HG02884 (cell line): ENCODE results near the gene SLC28A1.

Experiments used
- ATAC-seq: cut with Tn5 transposase; IDR thresholded peaks from one replicate; pipeline ENCODE4 v1.9.1; 2021; ENCODE audit warnings: mild to moderate bottlenecking, moderate library complexity; ENCODE audit not compliant: unreplicated experiment

SLC28A1 gene

GRCh38 chr15:84988909-84989644 is 104.6 kb downstream of the SLC28A1 start:
- no peak for ATAC-seq

DNA sequence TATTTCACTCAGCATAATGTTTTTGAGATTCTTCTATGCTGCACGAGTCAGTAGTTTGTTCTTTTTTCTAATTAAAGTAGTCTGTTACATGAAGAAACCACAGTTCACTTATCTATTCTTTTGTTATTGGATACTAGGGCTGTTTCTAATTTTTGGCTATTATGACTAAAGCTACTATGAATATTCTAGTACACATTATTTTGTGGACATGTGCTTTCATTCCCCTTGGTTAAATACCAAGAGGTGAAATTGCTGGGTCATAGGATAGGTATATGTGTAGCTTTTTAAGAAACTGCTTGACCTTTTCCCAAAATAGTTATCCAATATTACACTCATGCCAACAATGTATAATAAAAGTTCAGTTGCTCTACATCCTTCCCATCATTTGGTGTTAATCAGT is 106.0 kb downstream of the SLC28A1 start:
- ATAC-seq, result no peak

DNA sequence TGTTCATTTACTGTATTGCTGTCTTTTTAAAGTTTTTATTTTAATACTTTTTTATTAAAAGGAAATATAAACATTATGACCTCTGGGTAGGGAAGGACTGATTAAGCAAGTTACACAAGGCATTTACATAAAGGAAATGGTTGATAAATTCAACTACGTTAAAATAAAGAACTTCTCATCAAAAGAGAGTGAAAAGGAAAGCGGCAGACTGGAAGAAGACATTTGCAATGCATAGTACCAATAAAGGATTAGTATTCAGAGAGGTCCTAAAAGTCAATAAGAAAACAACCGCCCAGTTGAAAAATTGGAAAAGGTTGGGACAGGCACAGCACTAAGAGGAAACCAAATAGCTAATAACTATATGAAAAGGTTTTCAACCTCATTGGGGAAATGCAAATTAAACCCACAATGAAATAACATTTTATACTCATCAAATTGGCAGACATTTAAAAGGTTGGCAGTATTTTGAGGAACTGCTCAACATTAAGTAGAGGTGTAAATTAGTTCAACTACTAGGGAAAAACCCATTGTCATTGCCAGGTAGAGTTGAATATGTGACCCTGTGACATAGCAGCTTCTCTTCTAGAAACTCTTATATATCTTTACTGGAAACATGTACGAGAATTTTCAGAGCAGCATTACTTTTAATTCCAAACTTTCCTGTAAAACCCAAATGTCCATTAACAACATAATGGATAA is 106.7 kb downstream of the SLC28A1 start:
- ATAC-seq, result no peak

- ATAC-seq, result no peak
These were observed 107.9 kb downstream of the SLC28A1 start for GRCh38 chr15:84992157-84992944.
